H9 (cell line): ENCODE data around the gene PET100. TPM values are rescaled to one million over a fixed set of nuclear protein-coding genes. Genes with fewer than 3 reads are reported as not detected.

ENCODE experiments used
- DNase-seq: peaks from one replicate; pipeline ENCODE4 v3.0.0-alpha.2; 2017
- H2AFZ ChIP-seq: one replicate; pipeline ENCODE4 v1.6.1; 2013; ENCODE audit warnings: mild to moderate bottlenecking, low read length, control low read depth, moderate library complexity
- H2AK5ac ChIP-seq: 2 replicates; pipeline ENCODE4 v1.6.1; 2013; ENCODE audit warnings: low read length, control low read depth, mixed read lengths; ENCODE audit not compliant: insufficient read length
- H2BK120ac ChIP-seq: one replicate; pipeline ENCODE4 v1.6.1; 2013; ENCODE audit warnings: low read depth, mild to moderate bottlenecking, low read length, control low read depth, inconsistent platforms; ENCODE audit not compliant: poor library complexity, severe bottlenecking
- H2BK12ac ChIP-seq: 2 replicates; pipeline ENCODE4 v1.6.1; 2013; ENCODE audit warnings: low read length, control low read depth, mixed read lengths, low read depth; ENCODE audit not compliant: insufficient read length
- H2BK15ac ChIP-seq: 2 replicates; pipeline ENCODE4 v1.6.1; 2013; ENCODE audit warnings: low read depth, low read length, control low read depth
- H2BK20ac ChIP-seq: one replicate; pipeline ENCODE4 v1.6.1; 2013; ENCODE audit warnings: low read depth, mild to moderate bottlenecking, low read length, control low read depth, inconsistent platforms; ENCODE audit not compliant: poor library complexity, severe bottlenecking
- H2BK5ac ChIP-seq: 2 replicates; pipeline ENCODE4 v1.6.1; 2013; ENCODE audit warnings: low read length, control low read depth, mixed read lengths; ENCODE audit not compliant: insufficient read length
- H3K14ac ChIP-seq: 2 replicates; pipeline ENCODE4 v1.6.1; 2013; ENCODE audit warnings: low read length, control low read depth; ENCODE audit not compliant: insufficient read depth
- H3K18ac ChIP-seq: 2 replicates; pipeline ENCODE4 v1.6.1; 2013; ENCODE audit warnings: low read depth, mild to moderate bottlenecking, mixed read lengths, low read length, control low read depth; ENCODE audit not compliant: insufficient read length
- H3K23ac ChIP-seq: 2 replicates; pipeline ENCODE4 v1.6.1; 2013; ENCODE audit warnings: low read length, control low read depth, mixed read lengths, low read depth; ENCODE audit not compliant: insufficient read length
- H3K23me2 ChIP-seq: 2 replicates; pipeline ENCODE4 v1.6.1; 2013; ENCODE audit warnings: low read depth, mild to moderate bottlenecking, mixed read lengths, low read length, control low read depth; ENCODE audit not compliant: insufficient read length, poor library complexity, severe bottlenecking
- H3K27ac ChIP-seq: 2 replicates; pipeline ENCODE4 v1.5.1; 2013; ENCODE audit warnings: low read length, control low read depth, mixed read lengths, low read depth; ENCODE audit not compliant: insufficient read length
- H3K27me3 ChIP-seq: 2 replicates; pipeline ENCODE4 v1.6.1; 2013; ENCODE audit warnings: low read length, control low read depth, inconsistent platforms; ENCODE audit not compliant: insufficient read depth
- H3K4ac ChIP-seq: 2 replicates; pipeline ENCODE4 v1.6.1; 2013; ENCODE audit warnings: low read depth, mild to moderate bottlenecking, control low read depth, inconsistent platforms, low read length, moderate library complexity
- H3K4me1 ChIP-seq: 2 replicates; pipeline ENCODE4 v1.6.1; 2013; ENCODE audit warnings: low read length, control low read depth, inconsistent platforms; ENCODE audit not compliant: insufficient read depth
- H3K4me2 ChIP-seq: 2 replicates; pipeline ENCODE4 v1.6.1; 2013; ENCODE audit warnings: low read length, control low read depth, mixed read lengths; ENCODE audit not compliant: insufficient read length, insufficient read depth
- H3K56ac ChIP-seq: 2 replicates; pipeline ENCODE4 v1.6.1; 2013; ENCODE audit warnings: low read depth, mild to moderate bottlenecking, mixed read lengths, low read length, control low read depth; ENCODE audit not compliant: insufficient read length
- H3K79me1 ChIP-seq: 2 replicates; pipeline ENCODE4 v1.6.1; 2013; ENCODE audit warnings: low read depth, mild to moderate bottlenecking, moderate library complexity, low read length, control low read depth, inconsistent platforms; ENCODE audit not compliant: insufficient read depth, poor library complexity, severe bottlenecking
- H3K79me2 ChIP-seq: 2 replicates; pipeline ENCODE4 v1.6.1; 2013; ENCODE audit warnings: low read length, control low read depth, inconsistent platforms; ENCODE audit not compliant: insufficient read depth
- H3K9ac ChIP-seq: 2 replicates; pipeline ENCODE4 v1.6.1; 2013; ENCODE audit warnings: low read length, control low read depth, mixed read lengths; ENCODE audit not compliant: insufficient read length; ENCODE audit errors: extremely low read depth
- H3K9me3 ChIP-seq: one replicate; pipeline ENCODE4 v1.6.1; 2013; ENCODE audit warnings: low read depth, low read length, inconsistent platforms; ENCODE audit not compliant: control insufficient read depth
- H3T11ph ChIP-seq: one replicate; pipeline ENCODE4 v1.6.1; 2013; ENCODE audit warnings: mild to moderate bottlenecking, low read length, control low read depth, inconsistent platforms
- H4K20me1 ChIP-seq: one replicate; pipeline ENCODE4 v1.6.1; 2013; ENCODE audit not compliant: control insufficient read depth, insufficient read length, insufficient read depth
- H4K5ac ChIP-seq: 2 replicates; pipeline ENCODE4 v1.6.1; 2013; ENCODE audit warnings: low read depth, mild to moderate bottlenecking, mixed read lengths, low read length, control low read depth; ENCODE audit not compliant: insufficient read length
- H4K8ac ChIP-seq: replicated peaks from 2 replicates; pipeline ENCODE4 v1.6.1; 2013; ENCODE audit warnings: low read length, control low read depth, mixed read lengths, low read depth; ENCODE audit not compliant: insufficient read length
- H4K91ac ChIP-seq: 2 replicates; pipeline ENCODE4 v1.6.1; 2013; ENCODE audit warnings: low read depth, mild to moderate bottlenecking, moderate library complexity, mixed read lengths, low read length, control low read depth; ENCODE audit not compliant: insufficient read length
- H3K27ac Mint-ChIP-seq, 3 experiments: 2 replicates in 2 of 3; 3 replicates in 1 of 3; pipeline ENCODE4 v1.8.0; 2020 to 2021; ENCODE audit warnings: mixed read lengths in 3 of 3, mild to moderate bottlenecking in 1 of 3, moderate library complexity in 1 of 3
- H3K27me3 Mint-ChIP-seq: 2 replicates; pipeline ENCODE4 v1.8.0; 2021; ENCODE audit warnings: low read depth, mild to moderate bottlenecking, moderate library complexity, mixed read lengths
- H3K36me3 Mint-ChIP-seq, 3 experiments: 2 replicates in 2 of 3; 3 replicates in 1 of 3; pipeline ENCODE4 v1.8.0; 2020 to 2021; ENCODE audit warnings: low read depth in 3 of 3, mixed read lengths in 3 of 3; ENCODE audit not compliant: insufficient read depth in 1 of 3
- H3K4me1 Mint-ChIP-seq, 2 experiments: 2 replicates each; pipeline ENCODE4 v1.8.0; 2020; ENCODE audit warnings: mixed read lengths in 2 of 2
- H3K4me3 Mint-ChIP-seq, 2 experiments: 2 replicates in 1 of 2; 3 replicates in 1 of 2; pipeline ENCODE4 v1.8.0; 2020 to 2021; ENCODE audit warnings: mild to moderate bottlenecking in 2 of 2, mixed read lengths in 2 of 2, moderate library complexity in 1 of 2
- H3K9me3 Mint-ChIP-seq, 2 experiments: 2 replicates in 1 of 2; 3 replicates in 1 of 2; pipeline ENCODE4 v1.8.0; 2020; ENCODE audit warnings: mild to moderate bottlenecking in 2 of 2, mixed read lengths in 2 of 2, moderate library complexity in 1 of 2
- WGBS: extraction: QIAGEN DNeasy Blood & Tissue Kit; methylation state at CpG from one replicate; pipeline ENCODE4 v1.1.7; 2013; ENCODE audit warnings: missing lambda C conversion rate, low lambda C conversion rate, mixed read lengths; ENCODE audit not compliant: insufficient read length; ENCODE audit errors: extremely low coverage; 5-methylcytosine and 5-hydroxymethylcytosine counted together
- total RNA-seq: library from RNA; stranded (reverse); gene quantifications from 2 replicates; pipeline ENCODE4 v1.2.1, GENCODE V29; 2021
- TF ChIP-seq, protein P1 (sequence below): fragments of 200-600 bp; sonication (generic); conservative IDR thresholded peaks from 3 replicates; pipeline ENCODE4 v1.8.0; 2021; ENCODE audit warnings: antibody characterized with exemption, mild to moderate bottlenecking

PET100 gene
- total RNA-seq, 1 experiment from 2014 or later = 129 TPM

DNA sequence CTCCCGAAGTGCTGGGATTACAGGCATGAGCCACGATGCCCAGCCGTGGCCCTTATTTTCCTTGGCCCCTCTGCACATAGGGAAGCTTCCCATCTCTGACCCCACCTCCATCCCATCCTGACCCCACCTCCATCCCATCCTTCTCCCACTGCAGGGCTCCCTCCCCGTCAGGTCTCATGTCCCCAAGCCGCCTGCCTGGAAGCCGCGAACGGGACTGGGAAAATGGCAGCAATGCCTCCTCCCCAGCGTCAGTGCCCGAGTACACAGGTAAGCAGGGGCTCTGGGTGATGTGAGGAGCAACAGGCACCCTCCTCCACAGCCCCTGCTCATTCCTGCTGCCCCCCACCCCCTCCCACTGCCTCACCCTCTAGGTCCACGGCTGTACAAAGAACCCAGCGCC lies 12.4 kb upstream of the PET100 start:
- TF ChIP-seq, protein P1, sequence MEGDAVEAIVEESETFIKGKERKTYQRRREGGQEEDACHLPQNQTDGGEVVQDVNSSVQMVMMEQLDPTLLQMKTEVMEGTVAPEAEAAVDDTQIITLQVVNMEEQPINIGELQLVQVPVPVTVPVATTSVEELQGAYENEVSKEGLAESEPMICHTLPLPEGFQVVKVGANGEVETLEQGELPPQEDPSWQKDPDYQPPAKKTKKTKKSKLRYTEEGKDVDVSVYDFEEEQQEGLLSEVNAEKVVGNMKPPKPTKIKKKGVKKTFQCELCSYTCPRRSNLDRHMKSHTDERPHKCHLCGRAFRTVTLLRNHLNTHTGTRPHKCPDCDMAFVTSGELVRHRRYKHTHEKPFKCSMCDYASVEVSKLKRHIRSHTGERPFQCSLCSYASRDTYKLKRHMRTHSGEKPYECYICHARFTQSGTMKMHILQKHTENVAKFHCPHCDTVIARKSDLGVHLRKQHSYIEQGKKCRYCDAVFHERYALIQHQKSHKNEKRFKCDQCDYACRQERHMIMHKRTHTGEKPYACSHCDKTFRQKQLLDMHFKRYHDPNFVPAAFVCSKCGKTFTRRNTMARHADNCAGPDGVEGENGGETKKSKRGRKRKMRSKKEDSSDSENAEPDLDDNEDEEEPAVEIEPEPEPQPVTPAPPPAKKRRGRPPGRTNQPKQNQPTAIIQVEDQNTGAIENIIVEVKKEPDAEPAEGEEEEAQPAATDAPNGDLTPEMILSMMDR = no peak
- Histone ChIP-seq H3K18ac (no peak overlapping the region), H3K4me1 (no peaks in the 10 kb centered on the region), H2BK120ac (no peak overlapping the region), H3K27me3 (no peaks in the 10 kb centered on the region), H2BK5ac (no peak overlapping the region), H3K23me2 (no peaks in the 10 kb centered on the region), H3K9me3 (no peaks in the 10 kb centered on the region), H4K91ac (no peak overlapping the region), H3K79me1 (no peaks in the 10 kb centered on the region), H2AK5ac (no peak overlapping the region), H3K4ac (no peak overlapping the region), H4K8ac (no peak overlapping the region), H3K27ac (no peak overlapping the region), H3K56ac (no peak overlapping the region), H3K14ac (no peak overlapping the region), H3K23ac (no peak overlapping the region), H2BK12ac (no peak overlapping the region), H2BK15ac (no peak overlapping the region), H3K79me2 (no peaks in the 10 kb centered on the region), H2AFZ (no peak overlapping the region), H3K4me2 (no peak overlapping the region), H3T11ph (no peak overlapping the region), H4K20me1 (no peaks in the 10 kb centered on the region), H4K5ac (no peak overlapping the region), H3K9ac (no peak overlapping the region), H2BK20ac (no peak overlapping the region)
- no CpG with 5 or more reads among the region's 12 CpGs for WGBS
- Mint-ChIP-seq H3K36me3 (peaks cover 20 to 45% (median 42%) of the 10 kb centered on the region in 3 experiments), H3K4me1 (no peaks in the 10 kb centered on the region), H3K27ac (no peak overlapping the region), H3K9me3 (no peaks in the 10 kb centered on the region), H3K4me3 (no peak overlapping the region), H3K27me3 (no peaks in the 10 kb centered on the region)
- no peak for DNase-seq
